PC-3 (cell line): ENCODE data around the gene SAMMSON.

Experiments used
- EZH2 ChIP-seq: fragments of 300-600 bp; sonication (generic); IDR thresholded peaks from one replicate; pipeline ENCODE4 v1.6.1; 2017; ENCODE audit warnings: antibody characterized with exemption, mild to moderate bottlenecking, low read length; ENCODE audit not compliant: unreplicated experiment
- EZH2phosphoT487 ChIP-seq: fragments of 300-600 bp; sonication (generic); IDR thresholded peaks from 2 replicates; pipeline ENCODE4 v1.6.1; 2018; ENCODE audit warnings: mild to moderate bottlenecking, antibody characterized with exemption, low read length, borderline replicate concordance
- TF ChIP-seq, protein P1 (sequence below): fragments of 300-600 bp; sonication (generic); conservative IDR thresholded peaks from 2 replicates; pipeline ENCODE4 v1.5.1; 2017; ENCODE audit warnings: antibody characterized with exemption, low read depth, mild to moderate bottlenecking, low read length

DNA sequence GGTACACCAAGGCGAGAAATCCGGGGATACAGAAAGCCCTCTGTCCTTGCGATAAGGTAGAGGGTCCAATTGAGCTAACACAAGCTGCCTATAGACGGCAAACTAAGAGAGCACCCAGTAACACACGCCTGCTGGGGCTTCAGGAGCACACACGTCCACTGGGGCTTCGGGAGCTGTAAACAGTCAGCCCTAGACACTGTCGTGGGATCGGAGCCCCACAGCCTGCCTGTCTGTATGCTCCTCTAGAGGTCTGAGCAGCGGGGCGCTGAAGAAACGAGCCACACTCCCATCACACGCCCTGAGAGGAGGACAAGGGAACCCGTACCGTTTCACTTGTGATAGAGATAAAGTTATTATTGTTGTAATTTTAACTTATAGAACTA is 486 bp downstream of the SAMMSON start:
- TF ChIP-seq, protein P1, sequence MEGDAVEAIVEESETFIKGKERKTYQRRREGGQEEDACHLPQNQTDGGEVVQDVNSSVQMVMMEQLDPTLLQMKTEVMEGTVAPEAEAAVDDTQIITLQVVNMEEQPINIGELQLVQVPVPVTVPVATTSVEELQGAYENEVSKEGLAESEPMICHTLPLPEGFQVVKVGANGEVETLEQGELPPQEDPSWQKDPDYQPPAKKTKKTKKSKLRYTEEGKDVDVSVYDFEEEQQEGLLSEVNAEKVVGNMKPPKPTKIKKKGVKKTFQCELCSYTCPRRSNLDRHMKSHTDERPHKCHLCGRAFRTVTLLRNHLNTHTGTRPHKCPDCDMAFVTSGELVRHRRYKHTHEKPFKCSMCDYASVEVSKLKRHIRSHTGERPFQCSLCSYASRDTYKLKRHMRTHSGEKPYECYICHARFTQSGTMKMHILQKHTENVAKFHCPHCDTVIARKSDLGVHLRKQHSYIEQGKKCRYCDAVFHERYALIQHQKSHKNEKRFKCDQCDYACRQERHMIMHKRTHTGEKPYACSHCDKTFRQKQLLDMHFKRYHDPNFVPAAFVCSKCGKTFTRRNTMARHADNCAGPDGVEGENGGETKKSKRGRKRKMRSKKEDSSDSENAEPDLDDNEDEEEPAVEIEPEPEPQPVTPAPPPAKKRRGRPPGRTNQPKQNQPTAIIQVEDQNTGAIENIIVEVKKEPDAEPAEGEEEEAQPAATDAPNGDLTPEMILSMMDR: no peak
- TF ChIP-seq EZH2 (no peak), EZH2phosphoT487 (no peak)
